ENCODE results near the gene ABHD8. TPM values are rescaled to one million over a fixed set of nuclear protein-coding genes. Genes with fewer than 3 reads are reported as not detected.

Gene ABHD8
- total RNA-seq, 2 experiments from 2014 or later: 12.4 to 12.9 TPM

- H3K4me3 Mint-ChIP-seq: no peak overlapping the region
- no peak for ATAC-seq (ENCODE audit: low read depth)
These were observed 27.2 kb upstream of the ABHD8 start for GRCh38 chr19:17330262-17331044.

GRCh38 chr19:17329366-17330261 is 26.4 kb upstream of the ABHD8 start:
- POLR2A ChIA-PET: interaction anchor here (3.9 kb wide), 1 partner anchor 20 kb away, joined by 26 read pairs; the partner anchor contains the start of gene DDA1
- Mint-ChIP-seq H3K27me3 (peaks cover 5% of the 10 kb centered on the region), H3K4me3 (no peak overlapping the region), H3K36me3 (peaks cover 7% of the 10 kb centered on the region), H3K4me1 (peaks cover 7% of the 10 kb centered on the region), H3K27ac (no peak overlapping the region), H3K9me3 (no peaks in the 10 kb centered on the region)
- DNase-seq: no peak
- ATAC-seq (ENCODE audit: low read depth): no peak

More at GRCh38 chr19:17330262-17331044, 27.2 kb upstream of the ABHD8 start:
- H3K9me3 Mint-ChIP-seq: no peaks in the 10 kb centered on the region
- H3K27me3 Mint-ChIP-seq: peaks cover 5% of the 10 kb centered on the region
- DNase-seq: no peak
- peaks cover 13% of the 10 kb centered on the region for H3K4me1 Mint-ChIP-seq
- H3K27ac Mint-ChIP-seq: no peak overlapping the region
- POLR2A ChIA-PET: interaction anchor here (0.7 to 3.9 kb wide), 2 partner anchors 21 kb away, joined by 3 to 26 read pairs; partner anchors contain the start of gene DDA1
- peaks cover 7% of the 10 kb centered on the region for H3K36me3 Mint-ChIP-seq

GRCh38 chr19:17328517-17329365 is 25.5 kb upstream of the ABHD8 start:
- ATAC-seq (ENCODE audit: low read depth) (peak; percentile 29), DNase-seq (peak; percentile 59)
- no peak overlapping the region for H3K27ac Mint-ChIP-seq
- H3K9me3 Mint-ChIP-seq: no peaks in the 10 kb centered on the region
- H3K4me3 Mint-ChIP-seq: peak overlapping the region; percentile 60
- H3K36me3 Mint-ChIP-seq: peaks cover 5% of the 10 kb centered on the region
- POLR2A ChIA-PET: interaction anchor here (1.0 to 3.9 kb wide), 2 partner anchors 9 to 19 kb away, joined by 3 to 26 read pairs; partner anchors contain the start of genes DDA1 and GTPBP3
- peaks cover 4% of the 10 kb centered on the region for H3K4me1 Mint-ChIP-seq
- peaks cover 5% of the 10 kb centered on the region for H3K27me3 Mint-ChIP-seq

GRCh38 chr19:17327654-17328516 is 24.7 kb upstream of the ABHD8 start:
- no peak overlapping the region for H3K27ac Mint-ChIP-seq
- H3K9me3 Mint-ChIP-seq: no peaks in the 10 kb centered on the region
- H3K4me1 Mint-ChIP-seq: peaks cover 5% of the 10 kb centered on the region
- H3K27me3 Mint-ChIP-seq: peaks cover 5% of the 10 kb centered on the region
- DNase-seq (peak; percentile 65), ATAC-seq (ENCODE audit: low read depth) (peak; percentile 39)
- H3K4me3 Mint-ChIP-seq: peak overlapping the region; percentile 60
- peaks cover 5% of the 10 kb centered on the region for H3K36me3 Mint-ChIP-seq
- POLR2A ChIA-PET: interaction anchor here (1.0 to 3.9 kb wide), 2 partner anchors 10 to 19 kb away, joined by 3 to 26 read pairs; partner anchors contain the start of genes DDA1 and GTPBP3

- POLR2A ChIA-PET: interaction anchor here (0.9 to 3.9 kb wide), 2 partner anchors 9 to 18 kb away, joined by 5 to 26 read pairs; partner anchors contain the start of gene DDA1
- peaks cover 5% of the 10 kb centered on the region for H3K27me3 Mint-ChIP-seq
- no peak overlapping the region for H3K4me3 Mint-ChIP-seq
- no peak overlapping the region for H3K27ac Mint-ChIP-seq
- H3K36me3 Mint-ChIP-seq: peaks cover 2% of the 10 kb centered on the region
- peaks cover 6% of the 10 kb centered on the region for H3K4me1 Mint-ChIP-seq
- no peak for ATAC-seq (ENCODE audit: low read depth)
- H3K9me3 Mint-ChIP-seq: no peaks in the 10 kb centered on the region
- no peak for DNase-seq
These were observed 23.9 kb upstream of the ABHD8 start for GRCh38 chr19:17327068-17327653.

GRCh38 chr19:17326595-17326966 is 23.4 kb upstream of the ABHD8 start:
- Mint-ChIP-seq H3K27me3 (peaks cover 5% of the 10 kb centered on the region), H3K4me1 (peaks cover 6% of the 10 kb centered on the region), H3K27ac (no peak overlapping the region), H3K9me3 (no peaks in the 10 kb centered on the region), H3K4me3 (no peak overlapping the region), H3K36me3 (peaks cover 2% of the 10 kb centered on the region)
- no peak for DNase-seq
- no peak for ATAC-seq (ENCODE audit: low read depth)
- POLR2A ChIA-PET: interaction anchor here (0.9 to 3.9 kb wide), 2 partner anchors 10 to 17 kb away, joined by 5 to 26 read pairs; partner anchors contain the start of gene DDA1

- H3K36me3 Mint-ChIP-seq: peaks cover 2% of the 10 kb centered on the region
- H3K27me3 Mint-ChIP-seq: peaks cover 5% of the 10 kb centered on the region
- H3K27ac Mint-ChIP-seq: no peak overlapping the region
- no peak for DNase-seq
- POLR2A ChIA-PET: interaction anchor here (0.9 kb wide), 1 partner anchor 11 kb away, joined by 5 read pairs; no protein-coding TSS in a partner anchor
- no peaks in the 10 kb centered on the region for H3K9me3 Mint-ChIP-seq
- peaks cover 6% of the 10 kb centered on the region for H3K4me1 Mint-ChIP-seq
- H3K4me3 Mint-ChIP-seq: no peak overlapping the region
- no peak for ATAC-seq (ENCODE audit: low read depth)
These were observed 22.8 kb upstream of the ABHD8 start for GRCh38 chr19:17325881-17326594.

GRCh38 chr19:17325133-17325532 is 21.9 kb upstream of the ABHD8 start:
- no peaks in the 10 kb centered on the region for H3K27me3 Mint-ChIP-seq
- no peak for ATAC-seq (ENCODE audit: low read depth)
- no peak for DNase-seq
- POLR2A ChIA-PET: interaction anchor here (1.4 to 2.3 kb wide), 2 partner anchors 8 to 16 kb away, joined by 5 to 10 read pairs; partner anchors contain the start of gene DDA1
- H3K36me3 Mint-ChIP-seq: peaks cover 3% of the 10 kb centered on the region
- no peaks in the 10 kb centered on the region for H3K9me3 Mint-ChIP-seq
- H3K4me1 Mint-ChIP-seq: peaks cover 6% of the 10 kb centered on the region
- H3K27ac Mint-ChIP-seq: no peak overlapping the region
- no peak overlapping the region for H3K4me3 Mint-ChIP-seq

GRCh38 chr19:17324357-17325114 is 21.3 kb upstream of the ABHD8 start:
- POLR2A ChIA-PET: interaction anchor here (0.5 to 2.3 kb wide), 3 partner anchors 9 to 418 kb away, joined by 5 to 10 read pairs (median 5); partner anchors contain the start of gene DDA1
- ATAC-seq (ENCODE audit: low read depth) (no peak), DNase-seq (no peak)
- Mint-ChIP-seq H3K9me3 (no peaks in the 10 kb centered on the region), H3K4me3 (no peak overlapping the region), H3K4me1 (peaks cover 6% of the 10 kb centered on the region), H3K27me3 (no peaks in the 10 kb centered on the region), H3K27ac (no peak overlapping the region), H3K36me3 (peaks cover 5% of the 10 kb centered on the region)

- ATAC-seq (ENCODE audit: low read depth) (peak; percentile 29), DNase-seq (no peak)
- peaks cover 5% of the 10 kb centered on the region for H3K4me1 Mint-ChIP-seq
- H3K36me3 Mint-ChIP-seq: peaks cover 5% of the 10 kb centered on the region
- H3K4me3 Mint-ChIP-seq: no peak overlapping the region
- H3K9me3 Mint-ChIP-seq: no peaks in the 10 kb centered on the region
- POLR2A ChIA-PET: interaction anchor here (0.5 to 2.3 kb wide), 3 partner anchors 9 to 419 kb away, joined by 5 to 10 read pairs (median 5); partner anchors contain the start of gene DDA1
- H3K27ac Mint-ChIP-seq: peak overlapping the region; percentile 42
- no peaks in the 10 kb centered on the region for H3K27me3 Mint-ChIP-seq
These were observed 20.7 kb upstream of the ABHD8 start for GRCh38 chr19:17323964-17324332.

All from activated naive CD8-positive, alpha-beta T cell treated with anti-CD3 and anti-CD28 coated beads, Interleukin-2, amount 10 ng/mL, durations not matched to agents 7 days and 5 days (primary cell).